ENCODE results near the gene ZNF324B.

ZNF324B gene

GRCh38 chr19:58477130-58477529 lies 25.7 kb downstream of the ZNF324B start:
- no peak for DNase-seq (ENCODE audit: low read depth)
- peak overlapping the region; percentile 75 for H3K4me3 ChIP-seq (ENCODE audit: low read length)
- no peak for TF ChIP-seq CTCF (conservative IDR thresholded peaks at IDR 0.05; ENCODE audit: low read length)

GRCh38 chr19:58477871-58478270 lies 26.4 kb downstream of the ZNF324B start:
- no peak for DNase-seq (ENCODE audit: low read depth)
- H3K4me3 ChIP-seq (ENCODE audit: low read length), result no peak overlapping the region
- TF ChIP-seq CTCF (conservative IDR thresholded peaks at IDR 0.05; ENCODE audit: low read length), result no peak

GRCh38 chr19:58479303-58479702 lies 27.9 kb downstream of the ZNF324B start:
- no peak for DNase-seq (ENCODE audit: low read depth)
- TF ChIP-seq CTCF (conservative IDR thresholded peaks at IDR 0.05; ENCODE audit: low read length), result no peak
- H3K4me3 ChIP-seq (ENCODE audit: low read length), result no peak overlapping the region

GRCh38 chr19:58479736-58480480 lies 28.5 kb downstream of the ZNF324B start:
- DNase-seq (ENCODE audit: low read depth), result no peak
- TF ChIP-seq CTCF (conservative IDR thresholded peaks at IDR 0.05; ENCODE audit: low read length), result no peak
- H3K4me3 ChIP-seq (ENCODE audit: low read length), result no peak overlapping the region

- no peak overlapping the region for H3K4me3 ChIP-seq (ENCODE audit: low read length)
- TF ChIP-seq CTCF (conservative IDR thresholded peaks at IDR 0.05; ENCODE audit: low read length), result no peak
- DNase-seq (ENCODE audit: low read depth), result no peak
Measured at GRCh38 chr19:58480481-58480830, 29.0 kb downstream of the ZNF324B start.

- TF ChIP-seq CTCF (conservative IDR thresholded peaks at IDR 0.05; ENCODE audit: low read length), result no peak
- H3K4me3 ChIP-seq (ENCODE audit: low read length), result no peak overlapping the region
- DNase-seq (ENCODE audit: low read depth), result no peak
Measured at GRCh38 chr19:58480831-58481230, 29.4 kb downstream of the ZNF324B start.

GRCh38 chr19:58482372-58482771 lies 30.9 kb downstream of the ZNF324B start:
- TF ChIP-seq CTCF (conservative IDR thresholded peaks at IDR 0.05; ENCODE audit: low read length), result no peak
- no peak overlapping the region for H3K4me3 ChIP-seq (ENCODE audit: low read length)
- no peak for DNase-seq (ENCODE audit: low read depth)
